NCI-H187 (cell line): ENCODE measurements around the gene DALRD3.
A peak's percentile ranks its signal among the peaks of the same experiment; 100 is the strongest.

Experiments used
- DNase-seq, 2 experiments: peaks; one replicate each; lab custom pipeline; 2025; lab: John Stamatoyannopoulos, UW

Gene DALRD3, protein sequence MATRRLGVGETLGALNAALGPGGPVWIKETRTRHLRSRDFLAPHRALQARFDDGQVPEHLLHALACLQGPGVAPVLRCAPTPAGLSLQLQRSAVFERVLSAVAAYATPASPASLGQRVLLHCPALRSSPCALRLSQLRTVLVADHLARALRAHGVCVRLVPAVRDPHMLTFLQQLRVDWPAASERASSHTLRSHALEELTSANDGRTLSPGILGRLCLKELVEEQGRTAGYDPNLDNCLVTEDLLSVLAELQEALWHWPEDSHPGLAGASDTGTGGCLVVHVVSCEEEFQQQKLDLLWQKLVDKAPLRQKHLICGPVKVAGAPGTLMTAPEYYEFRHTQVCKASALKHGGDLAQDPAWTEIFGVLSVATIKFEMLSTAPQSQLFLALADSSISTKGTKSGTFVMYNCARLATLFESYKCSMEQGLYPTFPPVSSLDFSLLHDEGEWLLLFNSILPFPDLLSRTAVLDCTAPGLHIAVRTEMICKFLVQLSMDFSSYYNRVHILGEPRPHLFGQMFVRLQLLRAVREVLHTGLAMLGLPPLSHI

DNA sequence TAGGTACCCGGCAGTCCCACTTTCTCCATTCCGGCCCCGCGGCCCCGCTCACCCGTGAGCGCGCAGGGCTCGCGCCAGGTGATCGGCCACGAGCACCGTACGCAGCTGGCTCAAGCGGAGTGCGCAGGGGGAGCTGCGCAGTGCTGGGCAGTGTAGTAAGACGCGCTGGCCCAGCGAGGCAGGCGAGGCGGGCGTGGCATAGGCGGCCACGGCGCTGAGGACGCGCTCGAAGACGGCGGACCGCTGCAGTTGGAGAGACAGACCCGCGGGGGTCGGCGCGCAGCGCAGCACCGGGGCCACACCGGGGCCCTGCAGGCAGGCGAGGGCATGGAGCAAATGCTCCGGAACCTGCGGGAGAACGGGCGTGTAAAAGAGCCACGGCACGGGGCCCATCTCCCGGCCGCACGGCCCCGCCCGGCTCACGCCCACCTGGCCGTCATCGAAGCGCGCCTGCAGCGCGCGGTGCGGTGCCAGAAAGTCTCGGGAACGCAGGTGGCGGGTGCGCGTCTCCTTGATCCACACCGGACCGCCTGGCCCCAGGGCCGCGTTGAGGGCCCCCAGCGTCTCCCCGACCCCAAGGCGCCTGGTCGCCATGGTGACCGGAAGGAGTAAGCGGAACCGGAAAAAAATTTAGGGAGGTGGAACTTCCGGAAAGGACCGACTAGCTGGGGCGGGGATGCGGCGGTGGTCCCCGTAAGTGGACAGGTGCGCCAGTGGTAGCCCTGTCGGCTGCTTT, at the start of gene DALRD3:
TSS of gene DALRD3 (minus strand) at position 610 of the 736 bp plus-strand sequence. CDS start at position 594, 16 bp downstream.
- DNase-seq, result peak in 1 of 2 experiments; percentile 39

DNA sequence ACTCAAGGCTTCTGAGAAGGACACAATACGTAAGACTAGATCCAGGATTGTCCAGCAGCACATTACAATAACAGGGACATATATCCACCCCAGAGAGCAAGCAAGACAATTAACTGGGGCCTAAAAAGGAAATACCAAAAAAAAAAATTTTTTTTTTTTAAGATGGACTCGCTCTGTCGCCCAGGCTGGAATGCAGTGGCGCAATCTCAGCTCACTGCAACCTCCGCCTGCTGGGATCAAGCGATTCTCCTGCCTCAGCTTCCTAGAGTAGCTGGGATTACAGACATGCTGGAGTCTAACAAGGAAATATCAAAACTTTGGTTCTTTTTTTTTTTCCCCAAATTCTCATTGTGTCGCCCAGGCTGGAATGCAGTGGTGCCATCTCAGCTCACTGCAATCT, 39.6 kb upstream of the DALRD3 start:
- no peak for DNase-seq

DNA sequence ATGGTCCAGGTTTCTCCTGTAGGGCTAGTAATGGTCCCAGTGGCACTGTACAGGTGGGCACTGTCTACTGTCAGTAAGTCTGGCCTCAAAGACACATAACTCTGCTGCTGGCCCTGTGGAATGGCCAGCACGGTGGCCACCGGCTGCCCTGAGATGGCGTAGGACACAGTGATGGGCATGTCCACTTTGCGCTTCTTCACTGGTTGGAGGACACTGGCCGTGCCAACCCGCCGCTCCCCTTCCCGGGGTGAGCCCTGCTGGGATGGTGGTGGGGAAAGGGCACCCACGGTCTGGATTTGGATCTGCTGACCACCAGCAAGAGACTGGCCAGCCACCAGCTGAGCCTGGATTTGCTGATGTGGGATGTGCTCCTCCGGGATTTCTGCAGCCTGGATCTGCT, 38.9 kb upstream of the DALRD3 start:
- DNase-seq, result no peak

DNA sequence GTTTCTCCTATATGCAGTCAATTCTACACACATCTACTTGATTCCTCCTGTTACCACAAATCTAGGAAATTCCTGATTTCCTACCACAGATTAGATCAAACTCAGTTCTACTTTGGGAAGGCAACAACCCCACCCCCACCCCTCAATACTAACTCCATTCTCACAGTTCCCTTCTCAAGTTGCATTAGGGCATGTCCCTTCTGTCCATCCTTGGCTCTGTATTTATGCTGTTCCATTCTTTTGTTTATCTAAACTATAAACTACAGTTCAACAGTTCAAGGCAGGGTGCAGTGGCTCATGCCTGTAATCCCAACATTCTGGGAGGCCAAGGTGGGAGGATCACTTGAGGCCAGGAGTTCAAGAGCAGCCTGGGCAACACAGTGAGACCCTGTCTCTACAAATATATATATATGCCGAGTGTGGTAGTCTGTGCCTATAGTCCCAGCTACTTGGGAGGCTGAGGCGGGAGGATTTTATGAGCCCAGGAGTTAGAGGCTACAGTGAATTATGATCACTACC, 36.0 kb upstream of the DALRD3 start:
- no peak for DNase-seq

DNA sequence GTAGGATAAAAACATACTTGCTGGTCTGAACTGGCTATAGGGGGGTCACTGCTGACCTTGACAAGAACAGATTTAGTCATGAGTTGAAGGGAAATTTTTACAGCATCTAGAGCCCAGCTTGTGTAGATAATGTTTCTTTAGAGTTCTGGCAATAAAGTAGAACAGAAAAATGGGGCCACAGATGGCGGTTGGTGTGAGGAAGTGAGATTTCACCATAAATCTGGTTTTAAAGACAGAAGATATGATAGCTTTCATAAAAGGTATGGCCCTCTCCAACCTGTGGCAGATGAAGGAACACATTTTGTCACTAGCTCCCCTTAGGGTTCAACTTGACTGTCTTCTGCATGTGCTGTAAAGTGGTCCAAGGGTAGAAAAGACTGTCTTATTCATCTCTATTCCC, 35.2 kb upstream of the DALRD3 start:
- DNase-seq, result no peak

DNA sequence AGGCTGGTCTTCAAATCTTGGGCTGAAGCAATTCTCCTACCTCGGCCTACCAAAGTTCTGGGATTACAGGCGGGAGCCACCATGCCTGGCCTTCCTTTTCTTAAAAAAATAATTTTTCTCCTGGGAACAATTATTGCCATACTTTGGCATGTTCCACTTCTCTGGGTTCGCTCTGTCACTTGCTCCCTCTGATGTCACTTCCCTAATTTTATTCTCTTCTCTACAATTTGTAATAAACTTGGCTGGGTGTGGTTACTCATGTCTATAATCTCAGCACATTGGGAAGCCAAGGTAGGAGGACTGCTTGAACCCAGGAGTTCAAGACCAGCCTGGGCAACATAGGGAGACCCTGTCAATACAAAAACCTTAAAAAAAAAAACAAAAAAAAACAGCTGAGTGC, 16.9 kb upstream of the DALRD3 start:
- DNase-seq, result no peak

DNA sequence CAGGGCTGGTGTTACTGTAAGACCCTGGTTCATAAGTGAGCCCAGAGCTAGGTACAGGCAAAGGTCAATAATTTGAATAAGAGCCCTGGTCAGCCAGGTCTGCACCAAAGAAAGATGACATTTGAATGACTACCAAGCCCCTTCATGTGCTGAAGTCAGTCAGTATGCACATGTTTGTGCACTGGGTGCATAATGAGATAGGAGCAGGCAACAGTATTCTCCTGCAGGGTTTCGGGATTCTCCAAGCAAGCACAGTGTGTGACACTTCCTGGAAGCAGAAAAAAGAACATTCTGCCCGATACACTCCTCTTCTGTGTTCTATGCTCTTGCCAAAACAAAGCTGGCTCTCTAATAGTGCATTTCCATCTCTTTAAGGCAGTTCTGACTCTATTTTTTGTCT, 16.3 kb upstream of the DALRD3 start:
- DNase-seq, result no peak

DNA sequence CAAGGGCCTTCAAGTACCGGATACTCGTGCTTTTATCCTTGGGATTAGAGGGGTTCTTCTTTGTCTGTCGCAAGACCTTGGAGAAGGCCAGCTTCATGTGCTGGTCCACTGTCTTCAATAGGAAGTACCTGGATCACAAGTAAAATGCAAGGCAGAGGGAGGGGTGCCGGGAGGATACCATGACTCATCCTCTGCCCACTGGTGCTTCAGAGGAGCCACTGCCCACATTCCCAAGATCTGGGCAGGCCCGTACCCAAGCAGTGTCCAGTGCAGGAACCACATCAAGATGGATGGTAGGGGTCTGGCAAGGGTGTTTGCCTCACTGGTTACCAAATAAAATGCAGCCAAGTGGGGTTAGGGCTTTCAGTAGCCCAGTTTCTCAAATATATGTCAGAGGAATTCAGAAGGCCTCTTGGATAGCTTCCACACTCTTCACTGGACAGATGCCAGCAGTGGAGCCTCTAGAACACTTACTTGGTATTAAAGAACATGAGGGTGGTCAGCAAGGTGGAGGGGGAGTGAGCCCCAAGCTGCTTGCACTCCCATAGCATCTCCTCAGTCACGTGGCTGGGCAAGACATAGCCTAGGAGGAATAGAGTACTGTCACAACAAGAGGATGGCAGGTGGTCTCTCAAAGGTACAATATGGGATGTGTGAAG, 14.4 kb upstream of the DALRD3 start:
- DNase-seq, result no peak

DNA sequence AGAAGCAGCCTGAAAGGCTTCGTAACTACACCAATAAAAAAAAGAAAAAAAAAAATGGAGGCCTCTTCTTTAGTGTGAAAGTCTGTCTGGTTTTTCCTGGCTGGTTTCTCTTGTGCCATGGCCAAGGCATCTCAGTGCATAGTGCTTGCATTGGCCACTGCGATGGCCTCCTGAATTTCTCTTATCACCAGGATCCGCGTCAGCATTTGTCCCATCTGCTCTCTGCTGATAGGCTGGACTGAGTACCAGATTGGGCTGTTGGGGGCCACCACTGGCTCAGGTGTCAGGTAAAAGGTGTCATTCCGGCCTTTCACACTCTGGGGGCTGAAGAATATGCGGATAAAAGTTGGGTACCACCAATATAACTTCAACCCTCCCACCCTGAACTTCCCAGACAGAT, 11.9 kb upstream of the DALRD3 start:
- DNase-seq, result no peak

DNA sequence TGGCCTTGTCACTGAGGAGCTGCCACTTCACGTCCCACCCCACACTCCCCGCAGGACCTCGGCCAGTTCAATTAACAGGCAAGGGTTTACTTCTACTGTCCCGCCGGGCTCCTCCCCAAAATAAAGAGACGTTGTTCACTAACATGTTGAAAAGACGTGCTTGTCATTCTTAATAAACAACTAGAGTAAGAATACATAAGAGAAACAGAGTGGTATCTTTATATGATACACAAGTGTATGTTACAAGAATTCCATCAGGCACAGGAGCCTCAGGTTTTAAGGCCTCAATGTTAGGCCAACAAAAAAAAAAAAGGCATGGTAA, 11.1 kb upstream of the DALRD3 start:
- DNase-seq, result no peak

DNA sequence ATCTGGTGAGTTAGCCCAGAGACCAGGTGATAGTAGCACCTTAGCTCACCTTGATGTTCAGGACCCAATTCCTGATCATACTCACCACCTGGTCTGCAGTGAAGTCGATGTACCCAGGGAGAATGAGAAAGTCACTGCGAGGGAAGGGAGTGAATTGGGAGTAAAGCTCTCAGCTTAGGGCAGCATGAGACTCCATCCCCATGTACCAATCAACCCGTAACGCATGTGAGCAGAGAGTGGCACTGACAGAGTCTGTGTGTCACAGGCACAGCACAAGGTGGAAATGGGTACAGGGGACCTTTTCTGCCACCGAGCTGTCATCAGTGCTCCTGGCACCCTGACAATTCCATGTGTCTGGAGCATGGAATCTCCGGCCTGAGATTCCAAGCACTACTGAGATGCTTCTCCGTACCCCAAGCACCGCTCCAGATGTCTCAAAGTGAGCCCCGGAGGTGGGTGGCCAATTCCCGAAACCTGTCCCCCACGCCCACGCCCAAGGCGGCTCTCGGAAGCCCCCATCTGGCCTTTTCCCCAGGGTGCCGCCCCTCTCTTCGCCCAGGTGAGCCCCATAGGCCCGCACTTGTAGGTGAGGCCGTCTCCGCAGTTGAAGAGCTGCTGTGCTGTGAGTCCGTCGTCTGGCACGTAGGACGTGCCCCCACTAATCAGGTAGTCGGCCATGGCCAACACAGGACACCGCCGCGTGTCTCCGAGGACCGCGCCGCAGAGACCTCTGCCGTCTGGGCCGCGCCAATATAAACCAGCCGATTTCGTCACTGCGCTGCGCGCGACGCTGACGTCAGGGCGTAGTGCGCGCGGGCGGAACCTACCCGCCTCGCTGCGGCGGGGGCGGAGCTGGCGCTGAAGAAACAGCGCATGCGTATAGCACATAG, 10.5 kb upstream of the DALRD3 start, which contains the start of gene IMPDH2:
TSS of gene IMPDH2 (minus strand) at position 726 of the 890 bp plus-strand sequence. CDS start at position 678, 48 bp downstream.
- peak; percentile 59 to 71 for DNase-seq

DNA sequence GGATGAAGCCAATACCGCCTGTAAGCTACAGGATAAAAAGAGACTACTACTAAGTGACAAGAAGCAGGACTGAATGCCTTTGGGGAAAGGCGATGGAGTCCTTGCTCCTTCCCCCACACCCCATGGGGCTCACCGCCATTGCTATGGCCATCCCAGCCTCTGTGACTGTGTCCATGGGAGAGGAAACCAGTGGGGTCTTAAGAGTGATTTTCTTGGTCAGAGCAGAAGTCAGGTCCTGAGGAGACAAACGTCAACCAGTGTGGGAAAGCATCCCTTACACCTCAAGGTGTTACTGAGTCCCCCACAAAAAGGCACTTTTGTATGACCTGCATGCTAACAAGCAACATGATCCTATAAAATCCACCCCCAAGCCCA, 9.9 kb upstream of the DALRD3 start:
- DNase-seq, result no peak

DNA sequence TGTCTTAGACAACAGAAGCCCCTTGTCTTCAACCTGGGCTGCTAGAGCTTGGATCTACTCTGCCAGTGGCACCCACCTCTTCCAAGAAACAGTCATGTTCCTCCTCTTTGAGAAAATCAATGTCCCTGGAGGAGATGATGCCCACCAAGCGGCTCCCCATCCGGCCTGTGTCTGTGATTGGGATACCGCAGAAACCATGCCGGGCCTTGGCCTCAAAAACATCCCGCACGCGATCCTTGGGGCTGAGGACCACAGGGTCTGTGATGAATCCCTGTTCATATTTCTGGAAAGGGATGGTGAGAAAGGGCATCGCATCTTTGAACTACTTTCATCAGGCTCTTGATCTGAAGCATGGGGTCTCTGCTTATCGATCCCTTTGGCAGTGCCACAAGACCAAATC, 9.3 kb upstream of the DALRD3 start:
- no peak for DNase-seq

DNA sequence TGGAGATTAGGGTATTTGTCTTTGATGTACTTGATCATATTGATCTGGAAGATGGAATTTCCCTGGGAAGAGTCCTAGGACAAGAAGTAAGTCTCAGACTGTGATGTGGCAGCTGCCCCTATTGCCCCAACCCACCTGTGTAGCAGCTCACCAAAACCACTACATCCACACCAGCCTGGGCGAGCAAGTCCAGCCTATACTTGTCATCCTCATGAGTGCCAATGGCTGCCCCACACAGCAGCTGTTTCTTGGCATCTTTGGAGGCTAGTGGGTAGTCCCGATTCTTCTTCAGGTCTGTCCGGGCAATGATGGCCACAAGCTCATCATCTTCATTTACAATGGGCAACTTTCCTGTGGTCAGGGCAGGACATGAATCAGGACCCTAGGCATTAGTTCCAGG, 8.2 kb upstream of the DALRD3 start:
- no peak for DNase-seq

DNA sequence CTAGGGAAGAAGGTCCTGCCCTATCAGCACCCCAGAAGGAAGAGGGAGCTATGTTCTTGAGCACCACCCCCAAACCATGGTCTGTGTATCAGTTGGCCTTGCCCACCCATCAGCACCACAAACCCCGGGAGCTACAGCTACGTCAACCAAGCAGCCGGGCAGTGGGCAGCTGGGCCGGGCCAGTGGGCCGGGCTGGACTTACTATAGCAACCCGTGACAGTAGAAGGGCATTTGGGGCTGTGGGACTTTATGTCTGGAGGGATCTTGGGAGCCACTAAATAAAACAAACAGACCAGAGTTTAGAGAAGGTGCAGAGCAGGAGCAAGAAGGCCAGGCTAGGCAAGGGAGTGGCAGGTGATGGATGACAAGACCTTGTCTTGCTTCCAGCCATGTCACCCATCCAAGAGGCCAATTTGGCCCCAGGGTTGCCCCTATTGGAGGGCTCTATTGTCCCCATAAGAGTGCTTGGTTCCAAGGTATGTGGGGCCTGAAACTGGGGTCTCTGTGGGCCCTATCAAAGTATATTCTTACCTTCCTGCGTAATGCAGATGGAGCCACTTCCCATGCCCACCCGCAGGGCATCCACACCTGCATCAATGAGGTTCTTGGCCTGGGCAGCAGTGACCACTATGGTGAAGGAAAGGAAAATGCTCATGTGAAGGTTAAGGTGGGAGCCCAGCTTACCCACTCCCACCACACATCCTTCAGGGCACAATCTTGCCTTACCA, 7.6 kb upstream of the DALRD3 start:
- DNase-seq, result no peak

DNA sequence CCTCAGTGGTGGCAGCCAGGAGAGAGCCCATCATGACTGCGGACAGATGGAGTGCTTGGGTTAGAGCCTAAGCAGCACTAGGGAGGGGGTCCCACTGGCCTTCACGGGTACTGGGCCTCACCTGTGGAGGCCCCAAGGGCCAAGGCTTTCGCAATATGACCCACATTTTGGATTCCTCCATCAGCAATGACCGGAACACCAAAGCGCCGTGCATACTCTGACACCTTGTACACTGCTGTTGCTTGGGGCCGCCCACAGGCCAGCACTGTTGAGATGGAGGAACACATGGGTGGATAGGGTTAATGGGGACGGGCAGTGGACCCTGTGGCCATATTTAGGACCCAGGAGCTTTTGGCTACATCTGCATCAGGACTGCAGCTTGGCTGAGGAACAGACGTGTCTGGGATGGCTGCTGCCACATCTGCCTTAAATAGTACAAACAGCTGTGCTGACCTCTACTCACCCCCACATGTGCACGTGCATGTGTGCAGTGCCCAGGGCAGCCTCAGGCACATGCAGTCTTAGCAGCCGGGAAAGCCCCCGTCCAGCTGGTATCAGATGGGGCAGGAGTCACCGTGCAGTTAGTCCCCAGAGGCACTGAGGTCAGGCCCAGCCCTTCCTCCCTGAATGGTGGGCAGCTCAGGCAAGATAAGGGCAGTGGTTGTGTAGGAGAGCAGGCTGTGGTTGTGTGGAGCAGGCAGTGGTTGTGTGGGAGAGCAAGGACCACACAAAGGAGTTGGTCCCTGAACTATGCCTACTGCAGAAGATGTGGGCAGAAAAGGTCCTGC, 6.8 kb upstream of the DALRD3 start:
- DNase-seq, result no peak

DNA sequence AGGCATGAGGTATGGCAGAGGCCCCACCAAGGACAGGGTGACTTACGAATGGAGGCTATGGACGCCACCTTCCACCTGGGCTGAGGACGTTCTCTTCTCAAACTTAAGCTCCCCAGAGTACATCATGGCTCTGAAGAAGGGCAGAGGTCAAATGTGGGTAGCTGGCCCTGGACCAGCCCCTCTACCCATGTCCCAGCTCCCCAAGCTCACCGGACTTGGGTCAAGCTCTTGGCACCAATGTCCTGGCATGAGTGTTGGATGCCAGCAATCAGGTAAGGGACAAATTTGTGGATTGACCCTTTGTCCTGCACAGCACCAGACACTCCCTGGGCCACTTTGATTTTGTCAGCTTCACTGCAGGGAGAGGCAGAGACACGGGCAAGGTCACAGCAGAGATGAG, 6.1 kb upstream of the DALRD3 start:
- no peak for DNase-seq

DNA sequence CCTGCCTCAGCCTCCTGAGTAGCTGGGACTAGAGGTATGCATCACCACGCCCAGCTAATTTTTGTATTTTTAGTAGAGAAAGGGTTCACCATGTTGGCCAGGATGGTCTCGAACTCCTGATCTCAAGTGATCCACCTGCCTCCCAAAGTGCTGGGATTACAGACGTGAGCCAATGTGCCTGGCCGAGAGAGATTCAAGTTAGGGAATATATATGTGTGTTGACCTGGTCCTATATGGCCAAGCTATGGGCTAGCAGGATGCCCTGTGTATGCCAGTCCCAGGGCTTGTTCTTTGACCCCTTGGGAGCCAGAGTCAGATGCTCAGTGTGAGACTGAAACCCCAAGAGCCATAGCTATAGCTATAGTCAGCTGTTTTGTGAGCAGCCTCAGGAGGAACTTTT, 5.4 kb upstream of the DALRD3 start:
- no peak for DNase-seq

DNA sequence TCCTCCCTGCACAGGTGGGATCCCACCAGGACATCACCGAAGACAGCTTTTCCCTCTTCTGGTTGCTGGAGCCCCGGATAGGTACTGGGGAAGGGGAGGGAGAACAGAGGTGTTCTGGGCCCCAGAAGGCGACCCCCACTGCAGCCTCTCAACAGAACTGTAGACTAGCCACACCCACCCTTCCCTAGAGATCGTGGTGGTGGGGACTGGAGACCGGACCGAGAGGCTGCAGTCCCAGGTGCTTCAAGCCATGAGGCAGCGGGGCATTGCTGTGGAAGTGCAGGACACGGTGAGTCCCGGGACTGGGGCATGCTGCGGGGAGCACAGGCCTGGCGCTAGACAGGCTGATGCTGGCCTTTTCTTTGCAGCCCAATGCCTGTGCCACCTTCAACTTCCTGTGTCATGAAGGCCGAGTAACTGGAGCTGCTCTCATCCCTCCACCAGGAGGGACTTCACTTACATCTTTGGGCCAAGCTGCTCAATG, 4.3 kb upstream of the DALRD3 start:
- no peak for DNase-seq
